NOMO-1 treated with dmso at 0.1 percent for 144 hours (cell line): ENCODE data around the gene ADAMTS20.
A peak's percentile ranks its signal among the peaks of the same experiment; 100 is the strongest.
"Not testable (repeated sequence)": the region's sequence is repeated elsewhere in the genome, so short reads cannot be mapped to it uniquely, and the experiment has no call there.

Source experiments
- DNase-seq: peaks from one replicate; lab custom pipeline; 2025; ENCODE audit not compliant: unreplicated experiment; lab: John Stamatoyannopoulos, UW

Gene ADAMTS20

DNA sequence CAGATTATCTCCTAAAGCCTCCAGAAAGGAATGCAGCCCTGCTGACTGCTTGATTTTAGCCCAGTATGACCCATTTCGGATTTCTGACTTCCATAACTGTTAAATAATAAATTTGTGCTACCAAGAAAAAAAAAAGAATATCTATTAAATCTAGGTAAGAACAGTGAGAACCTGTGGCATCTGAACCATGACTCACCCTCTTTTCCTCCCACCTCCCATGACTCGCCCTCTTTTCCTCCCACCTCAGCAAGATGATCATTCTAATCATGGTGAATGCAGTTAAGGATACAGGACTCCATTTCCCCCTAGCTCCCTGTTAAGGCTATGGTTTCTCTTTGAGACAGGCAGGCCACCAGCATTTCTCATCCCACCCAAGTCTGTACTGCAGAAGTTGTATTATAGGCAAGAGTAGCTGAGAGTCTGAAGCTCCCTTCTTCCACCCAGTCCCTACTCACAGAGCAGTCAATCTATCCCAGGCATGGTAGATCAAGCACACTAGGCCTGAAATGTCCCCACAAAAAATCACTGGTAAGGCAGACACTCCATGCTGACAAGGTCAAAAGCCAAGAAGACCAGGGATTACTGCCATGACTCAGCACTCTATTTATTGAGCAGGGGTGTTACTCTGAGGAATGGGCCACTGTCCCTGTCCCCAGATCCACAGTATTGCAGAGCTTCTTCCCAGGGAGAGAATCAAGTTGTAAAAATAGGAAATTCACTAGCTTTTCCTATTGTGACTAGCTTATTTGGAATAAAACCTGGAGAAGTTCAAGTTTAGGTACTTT, 188.9 kb downstream of the ADAMTS20 start:
- DNase-seq: no peak

DNA sequence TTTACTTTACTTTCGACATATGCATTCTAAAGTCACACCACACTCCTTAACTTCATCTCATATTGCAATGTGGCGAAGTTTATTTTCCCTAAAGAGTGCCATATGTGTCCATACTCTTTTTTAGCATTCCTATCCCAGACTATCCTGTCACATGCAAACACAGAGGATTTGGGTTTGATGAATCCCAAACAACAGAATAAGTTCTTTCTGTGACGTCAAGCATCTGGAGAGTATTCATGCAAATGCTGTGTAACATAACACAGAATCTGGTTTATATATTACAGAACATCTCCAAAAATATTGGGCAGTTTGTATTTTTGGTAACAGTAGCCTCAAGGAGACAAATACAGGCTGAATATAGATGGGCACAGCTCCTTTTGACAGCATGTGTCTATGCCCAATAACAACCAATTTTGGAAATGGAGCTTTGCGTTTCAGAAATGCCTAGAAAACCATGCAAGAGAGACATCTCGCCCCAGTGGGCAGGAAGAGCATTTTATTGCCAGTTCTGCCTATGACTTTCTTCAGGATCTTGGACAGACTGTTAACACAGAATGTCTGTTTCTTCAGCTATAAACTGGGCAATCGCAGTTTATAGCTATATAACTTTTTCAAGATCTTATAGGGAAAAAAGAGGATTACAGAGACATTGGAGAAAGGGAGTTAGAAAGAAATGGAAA, 190.8 kb downstream of the ADAMTS20 start:
- DNase-seq: no peak

DNA sequence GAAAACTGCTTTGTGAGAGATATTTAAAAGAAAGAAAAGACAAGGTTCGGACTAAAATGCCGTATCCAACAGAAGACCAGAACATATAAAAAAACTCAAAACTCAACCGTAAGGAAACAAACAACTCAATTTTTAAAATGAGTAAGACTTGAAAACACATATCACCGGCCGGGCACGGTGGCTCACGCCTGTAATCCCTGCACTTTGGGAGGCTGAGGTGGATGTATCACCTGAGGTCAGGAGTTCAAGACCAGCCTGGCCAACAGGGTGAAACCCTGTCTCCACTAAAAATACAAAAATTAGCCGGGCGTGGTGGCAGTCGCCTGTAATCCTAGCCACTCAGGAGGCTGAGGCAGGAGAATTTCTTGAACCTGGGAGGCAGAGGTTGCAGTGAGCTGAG, 192.0 kb downstream of the ADAMTS20 start:
- DNase-seq: not testable (repeated sequence)

DNA sequence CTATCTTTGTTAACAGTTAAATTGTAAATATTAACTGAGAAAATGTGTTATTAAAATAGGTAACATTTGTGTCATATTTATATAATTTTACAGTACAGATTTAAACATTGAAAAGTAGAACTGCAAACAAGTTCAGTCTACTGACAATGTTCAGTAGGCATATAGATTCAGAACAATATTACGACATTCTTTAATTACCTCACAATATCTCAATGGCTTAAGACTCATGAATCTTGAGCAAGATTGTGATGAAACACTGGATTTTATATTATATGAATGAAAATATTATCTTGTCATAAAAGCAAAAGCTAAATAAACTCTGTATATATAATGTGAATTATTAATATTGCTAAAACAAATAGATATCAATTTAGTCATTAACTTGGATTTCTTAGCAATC, 194.9 kb downstream of the ADAMTS20 start:
- no peak for DNase-seq

DNA sequence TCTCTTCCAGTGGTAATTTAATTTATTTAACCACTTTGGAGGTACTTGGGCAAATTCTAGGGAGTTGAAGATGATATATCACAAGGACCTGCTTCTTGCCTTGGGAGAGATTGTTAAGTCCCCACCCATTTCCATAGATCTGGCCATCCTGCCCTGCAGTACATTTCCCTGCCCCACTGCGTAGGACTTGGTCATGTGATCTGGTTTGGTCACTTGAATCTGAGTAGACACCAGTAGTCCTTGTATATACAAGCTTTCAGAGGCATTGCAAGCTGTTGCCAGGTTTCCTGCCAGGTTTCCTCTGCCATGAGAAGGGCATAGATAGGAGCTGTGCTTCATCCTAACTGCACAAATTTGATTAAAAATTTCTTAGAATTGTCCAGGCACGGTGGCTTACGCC, 200.0 kb downstream of the ADAMTS20 start:
- no peak for DNase-seq

DNA sequence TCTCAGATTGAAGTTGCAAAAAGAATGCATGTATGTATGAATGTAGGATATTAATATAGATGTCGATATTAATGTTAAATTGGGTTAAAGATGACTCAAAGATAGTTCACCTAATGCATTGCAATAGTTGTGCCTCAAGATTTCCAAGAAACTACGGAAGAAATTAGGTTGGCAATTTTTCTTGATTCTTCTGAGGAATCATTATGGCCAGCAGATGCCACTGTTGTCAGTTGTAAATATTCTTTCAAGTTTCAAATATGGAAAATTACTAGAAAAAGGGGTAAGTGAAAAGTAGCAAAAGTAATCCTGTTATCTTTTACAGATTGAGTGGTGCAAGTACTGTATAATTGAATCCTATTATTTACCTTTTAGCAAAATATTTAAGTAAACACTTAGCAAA, 202.1 kb downstream of the ADAMTS20 start:
- DNase-seq: no peak

DNA sequence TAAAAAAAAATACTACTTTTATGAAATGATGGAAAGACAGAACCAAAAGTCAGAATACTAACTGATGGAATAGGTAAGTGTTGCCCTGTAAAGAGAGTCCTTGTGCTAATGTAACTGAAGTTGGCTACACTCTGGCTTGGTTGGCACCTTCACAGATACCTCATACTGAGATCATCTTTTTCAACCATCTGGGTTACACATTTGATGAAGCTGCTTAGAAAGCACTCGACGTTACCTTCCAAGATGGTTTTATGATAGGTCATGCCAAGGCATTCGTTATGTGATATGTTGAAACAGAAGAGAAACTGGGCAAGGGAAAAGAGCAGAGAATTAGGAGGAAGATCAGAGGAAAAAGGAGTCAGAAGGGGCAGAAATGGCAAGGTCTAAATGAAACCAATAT, 203.8 kb downstream of the ADAMTS20 start:
- DNase-seq: no peak

DNA sequence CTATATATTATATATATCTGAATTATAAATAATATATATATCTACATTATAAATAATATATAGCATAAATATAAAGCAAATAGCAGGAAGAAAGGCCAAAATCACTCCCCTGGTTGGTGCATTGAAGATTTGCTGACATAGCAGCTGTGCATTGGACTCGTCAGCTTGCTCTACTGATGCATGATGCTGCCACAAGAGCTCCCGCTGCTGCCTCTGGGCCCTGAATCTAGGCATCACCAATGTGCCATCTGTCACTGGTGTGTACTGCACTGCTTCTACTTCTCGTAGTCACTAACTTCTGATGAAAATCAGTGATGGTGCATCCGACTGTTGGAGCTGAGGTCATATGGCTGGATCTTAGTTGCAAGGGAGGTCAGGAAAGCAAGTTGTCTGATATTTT, 205.0 kb downstream of the ADAMTS20 start:
- no peak for DNase-seq

DNA sequence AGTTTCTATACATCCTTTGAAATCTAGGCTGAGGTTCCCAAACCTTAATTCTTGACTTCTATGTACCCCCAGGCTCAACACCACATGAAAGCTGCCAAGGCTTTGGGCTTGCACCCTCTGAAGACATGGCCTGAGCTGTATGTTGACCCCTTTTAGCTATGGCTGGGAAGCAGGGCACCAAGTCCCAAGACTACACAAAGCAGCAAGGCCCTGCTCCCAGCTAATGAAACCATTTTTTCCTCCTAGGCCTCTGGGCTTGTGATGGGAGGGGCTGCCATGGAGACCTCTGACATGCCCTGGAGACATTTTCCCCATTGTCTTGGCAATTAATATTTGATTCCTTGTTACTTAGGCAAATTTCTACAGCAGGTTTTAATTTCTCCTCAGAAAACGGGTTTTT, 207.0 kb downstream of the ADAMTS20 start:
- no peak for DNase-seq

DNA sequence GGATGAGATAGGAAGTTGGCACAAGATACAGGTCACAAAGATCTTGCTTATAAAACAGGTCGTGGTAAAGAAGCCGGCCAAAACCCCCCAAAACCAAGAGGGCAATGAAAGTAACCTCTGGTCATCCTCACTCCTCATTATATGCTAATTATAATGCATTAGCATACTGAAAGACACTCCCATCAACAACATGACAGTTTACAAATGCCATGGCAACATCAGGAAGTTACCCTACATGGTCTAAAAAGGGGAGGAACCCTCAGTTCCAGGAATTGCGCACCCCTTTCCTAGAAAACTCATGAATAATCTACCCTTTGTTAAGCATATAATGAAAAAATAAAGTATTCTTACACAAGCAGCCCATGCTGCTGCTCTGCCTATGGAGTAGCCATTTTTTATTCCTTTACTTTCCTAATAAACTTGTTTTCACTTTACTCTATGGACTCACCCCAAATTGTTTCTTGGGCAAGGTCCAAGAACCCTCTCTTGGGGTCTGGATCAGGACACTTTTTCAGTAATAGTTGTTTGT, 210.2 kb downstream of the ADAMTS20 start:
- not testable (repeated sequence) for DNase-seq

DNA sequence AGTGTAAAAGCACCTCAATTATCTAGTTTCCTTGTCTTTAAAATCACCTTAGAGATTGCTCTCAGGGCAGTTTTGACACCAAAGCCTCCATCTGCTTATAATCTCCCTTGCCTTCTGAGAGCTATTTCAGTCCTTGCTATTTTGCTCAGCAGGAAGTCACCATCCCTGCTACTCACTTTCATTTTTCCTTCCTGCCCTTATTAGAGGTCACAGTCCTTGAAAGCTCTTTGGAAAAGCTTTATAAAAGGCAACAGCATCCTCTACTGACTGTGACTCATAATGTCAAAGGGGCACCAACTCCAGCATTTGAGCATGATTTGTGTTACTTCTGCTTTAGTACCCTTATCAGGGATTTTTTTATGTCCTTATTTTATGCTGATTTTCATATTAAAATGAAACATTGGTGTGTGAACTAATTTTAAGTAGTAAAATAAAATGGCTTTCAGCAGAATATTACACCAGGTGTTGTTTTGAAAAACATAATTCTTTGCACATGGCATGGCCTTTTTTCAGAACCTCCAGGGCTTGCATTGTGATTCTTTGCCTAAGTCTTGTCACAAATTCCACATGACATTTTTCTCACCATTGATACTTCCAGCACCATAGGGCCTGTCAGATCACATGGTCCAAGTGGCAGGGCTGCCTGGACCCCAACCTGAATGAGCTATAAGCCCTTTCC, 213.0 kb downstream of the ADAMTS20 start:
- peak; percentile 78 for DNase-seq

DNA sequence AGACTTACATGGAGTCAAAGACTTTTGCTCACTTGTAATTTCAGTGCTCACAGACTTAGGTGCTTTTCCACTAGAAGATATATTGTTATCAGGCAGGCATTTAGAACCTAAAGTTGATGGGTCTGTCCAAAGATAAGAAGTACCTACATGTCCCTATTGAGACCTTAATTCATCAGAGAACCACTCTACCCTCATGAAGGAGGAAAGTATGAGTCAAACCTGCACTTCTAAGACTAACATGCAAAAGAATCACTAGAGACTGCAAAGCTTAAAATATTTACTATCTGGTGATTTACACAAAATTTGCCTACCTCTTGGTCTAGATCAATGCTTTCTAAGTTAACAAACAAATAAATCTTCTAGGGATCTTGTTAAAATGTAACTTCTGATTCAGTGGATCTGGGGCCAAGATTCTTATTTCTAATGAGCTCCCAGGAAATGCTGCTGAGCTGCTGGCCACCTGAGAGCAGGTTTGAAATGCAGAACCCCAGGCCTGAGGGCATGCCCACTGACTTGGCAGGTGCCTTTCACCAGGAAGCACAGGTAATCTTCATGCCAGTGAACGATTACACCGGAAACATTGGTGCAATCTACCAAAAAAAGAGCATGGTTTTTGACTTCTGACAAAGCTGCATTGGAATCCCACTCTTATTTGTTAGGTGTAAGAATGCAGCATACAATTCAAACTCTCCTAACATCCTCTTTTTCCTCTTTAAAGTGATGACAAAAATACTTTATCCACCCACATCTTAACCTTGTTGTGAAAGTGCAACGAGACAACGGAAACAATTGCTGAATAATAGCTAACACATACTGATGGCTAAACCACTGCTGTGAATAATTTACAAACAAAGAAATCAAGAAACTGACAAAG, 214.2 kb downstream of the ADAMTS20 start:
- DNase-seq: no peak

DNA sequence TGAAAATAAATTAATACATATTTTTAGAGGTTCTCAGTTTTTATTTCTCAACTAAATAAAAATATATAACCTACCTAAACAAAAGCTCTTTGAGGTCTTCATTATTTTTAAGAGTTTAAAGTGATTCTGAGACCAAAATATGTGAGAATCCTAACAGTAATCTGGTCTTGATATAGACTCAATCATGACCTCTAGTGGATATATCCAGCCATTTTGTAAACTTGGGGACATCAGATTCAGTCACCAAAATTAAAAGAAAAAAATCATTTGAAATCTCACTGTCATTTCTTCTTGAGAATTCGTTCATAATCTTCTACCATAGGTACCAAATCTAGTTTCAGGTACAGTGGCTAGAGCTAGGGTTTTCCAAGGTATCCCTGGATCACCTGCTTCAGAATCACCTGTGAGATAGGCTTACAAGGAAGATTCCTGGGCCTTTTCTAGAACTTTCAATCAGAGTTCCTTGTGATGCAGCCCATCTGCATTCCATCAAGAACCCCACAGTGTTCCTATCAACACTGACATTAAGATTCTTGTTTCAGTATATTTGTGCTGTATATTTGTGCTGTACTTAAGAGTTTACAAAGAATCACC, 214.9 kb downstream of the ADAMTS20 start:
- no peak for DNase-seq

DNA sequence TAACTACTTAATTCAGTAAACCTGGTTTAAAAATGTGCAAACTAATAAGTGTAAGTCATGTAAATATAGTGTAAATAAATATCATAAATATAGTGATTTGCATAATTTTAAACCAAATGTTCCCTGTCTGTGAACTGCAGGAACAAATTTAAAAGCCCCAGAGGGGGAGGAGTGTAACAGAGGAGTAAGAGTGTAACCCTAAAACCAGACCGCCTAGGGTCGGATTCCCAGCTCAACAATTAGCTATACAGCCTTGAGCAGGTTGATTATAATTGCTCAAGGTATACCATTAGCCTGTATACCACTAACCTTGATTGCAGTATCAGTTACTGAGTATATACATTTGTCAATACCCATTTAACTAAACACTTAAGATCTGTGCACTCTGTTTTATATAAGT, 218.4 kb downstream of the ADAMTS20 start:
- no peak for DNase-seq

DNA sequence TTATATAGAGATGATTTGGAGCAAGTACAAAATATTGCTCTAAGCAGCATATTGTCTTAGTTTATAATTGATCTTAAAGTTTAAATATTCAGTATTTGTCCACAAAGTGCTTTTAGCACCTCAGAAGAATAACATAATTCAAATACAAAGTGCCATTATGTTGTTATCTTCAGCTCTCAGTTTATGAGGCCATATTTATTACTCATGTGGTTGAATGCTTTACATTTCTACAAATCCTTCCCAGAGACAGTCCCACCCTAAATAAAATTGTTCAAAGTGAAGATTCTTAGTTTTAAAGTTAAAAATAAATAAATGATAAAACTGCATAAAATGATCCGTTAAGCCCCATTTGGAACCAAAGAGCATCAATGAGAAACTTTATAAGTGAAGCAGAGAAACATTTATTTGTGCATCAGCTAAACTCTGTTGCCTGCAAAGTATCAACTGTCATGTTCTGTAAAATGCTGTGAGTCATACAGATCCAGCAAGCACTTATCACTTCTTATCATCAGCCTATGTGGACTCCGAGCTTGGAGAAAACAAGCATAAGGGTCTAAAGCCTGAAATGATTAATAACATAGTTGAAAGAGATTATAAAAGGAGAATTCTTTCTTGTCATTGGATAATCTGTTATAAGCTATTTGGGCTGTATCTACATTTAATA, 218.9 kb downstream of the ADAMTS20 start:
- no peak for DNase-seq

DNA sequence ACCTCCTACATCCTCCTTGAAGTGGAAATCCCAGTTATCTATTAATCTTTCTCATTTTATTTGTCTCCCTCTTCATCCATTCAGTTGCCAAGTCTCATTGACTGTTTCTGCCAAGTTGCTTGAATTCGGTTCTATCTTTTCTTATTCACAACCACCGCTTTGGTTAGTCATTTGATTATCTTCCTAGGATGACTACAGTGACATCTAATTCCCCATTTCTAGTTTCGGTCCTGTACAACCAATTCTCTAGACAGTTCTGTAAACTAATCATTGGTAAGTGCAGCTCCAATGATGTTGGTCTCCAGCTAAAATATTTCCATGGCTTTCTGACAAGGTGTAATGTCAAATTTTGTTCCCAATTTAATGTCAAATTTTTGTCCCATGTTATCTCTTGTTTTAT, 220.1 kb downstream of the ADAMTS20 start:
- no peak for DNase-seq

DNA sequence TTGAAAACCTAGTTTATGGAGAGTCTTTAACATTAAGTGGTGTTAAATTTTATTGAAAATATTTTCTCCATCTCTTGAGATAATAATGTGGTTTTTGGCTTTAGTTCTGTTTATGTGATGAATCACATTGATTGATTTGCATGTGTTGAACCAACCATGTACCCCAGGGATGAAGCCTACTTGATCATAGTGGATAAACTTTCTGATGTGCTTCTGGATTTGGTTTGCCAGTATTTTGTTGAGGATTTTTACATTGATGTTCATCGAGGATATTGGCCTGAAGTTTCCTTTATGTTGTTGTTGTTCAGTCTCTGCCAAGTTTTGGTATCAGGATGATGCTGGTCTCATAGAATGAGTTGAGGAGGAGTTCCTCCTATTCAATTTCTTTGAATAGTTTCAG, 222.6 kb downstream of the ADAMTS20 start:
- no peak for DNase-seq

DNA sequence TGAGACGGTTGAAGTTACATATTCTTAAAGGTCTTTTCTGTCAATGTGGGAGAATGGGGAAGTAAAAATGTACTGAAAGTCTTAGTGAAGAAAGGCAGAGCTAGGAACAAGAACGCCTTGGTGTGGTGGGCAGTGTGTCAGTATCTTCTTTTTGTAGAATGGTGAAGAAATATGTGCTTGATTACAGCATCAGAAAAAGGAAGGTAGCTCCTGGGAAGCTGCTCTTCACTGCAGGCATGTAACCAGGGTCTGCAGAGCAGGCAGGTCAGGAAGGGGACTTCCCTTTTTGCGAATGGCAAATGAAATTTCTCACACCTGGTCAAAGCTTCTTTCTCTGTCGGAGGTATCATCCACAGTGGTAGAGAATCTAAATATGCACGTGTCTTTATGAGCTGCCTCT, 226.2 kb downstream of the ADAMTS20 start:
- DNase-seq: peak; percentile 88

DNA sequence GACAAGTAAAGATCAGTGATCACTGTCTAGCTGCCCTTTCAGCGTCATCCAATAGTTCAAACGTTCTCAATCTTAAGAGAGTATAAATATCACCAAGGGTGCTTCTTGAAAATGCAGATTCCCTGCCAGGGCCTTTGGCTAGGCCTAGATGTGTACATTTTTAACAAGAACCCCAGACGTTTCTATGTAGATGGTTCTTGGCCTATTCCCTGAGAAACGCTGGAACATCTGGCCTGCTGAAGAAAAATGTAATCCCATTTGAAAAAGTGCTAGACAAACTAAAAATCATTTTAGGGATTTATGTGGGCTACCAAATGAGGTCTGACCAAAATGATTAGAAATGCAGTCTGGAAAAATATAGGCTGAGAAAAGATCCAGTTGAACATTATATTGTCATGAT, 231.7 kb downstream of the ADAMTS20 start:
- no peak for DNase-seq

DNA sequence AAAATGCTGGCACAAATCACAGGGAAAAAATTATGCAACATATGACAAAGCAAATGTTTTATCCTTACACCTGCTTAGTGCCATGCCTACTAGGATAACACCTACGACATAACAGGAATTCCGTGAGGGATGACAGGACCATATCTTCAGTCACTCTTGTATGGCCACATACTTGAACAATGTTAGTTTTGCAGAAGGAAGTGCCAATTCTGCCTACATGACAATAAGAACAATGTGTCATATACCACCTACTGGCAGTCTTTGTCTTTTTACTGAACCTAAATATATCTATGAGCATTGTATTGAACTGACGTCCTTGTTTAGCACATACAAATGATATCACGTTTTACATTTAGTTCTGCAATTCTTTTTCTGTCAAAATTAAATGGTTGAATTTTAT, 234.0 kb downstream of the ADAMTS20 start:
- no peak for DNase-seq
